ENCODE data around the gene SLC13A3.

The SLC13A3 gene

DNA sequence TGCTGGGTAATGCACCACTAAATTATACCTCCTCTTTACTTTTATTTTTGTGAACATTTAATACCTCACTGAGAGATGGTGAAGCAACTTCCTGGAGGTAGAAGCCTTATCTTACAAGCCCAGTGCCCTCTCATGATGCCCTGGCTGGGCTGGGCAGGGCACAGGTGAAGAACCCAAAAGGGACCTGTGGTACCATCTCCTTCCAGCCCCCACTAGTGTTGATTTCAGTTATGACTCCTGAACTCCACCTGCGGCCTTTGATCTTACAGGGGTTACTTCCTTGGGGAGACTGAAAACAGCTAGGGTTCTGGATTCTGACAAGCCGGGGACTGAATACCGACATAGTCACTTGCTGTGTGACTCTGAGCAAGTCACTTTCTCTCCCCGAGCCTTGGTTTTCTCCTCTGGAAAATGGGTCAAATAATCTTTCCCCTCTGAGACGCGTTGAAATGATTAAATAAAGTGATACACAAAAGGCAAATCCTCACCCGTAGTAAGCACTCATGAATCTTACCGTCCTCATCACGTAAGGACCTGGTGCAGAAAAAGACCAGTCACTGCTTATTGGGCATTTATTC lies 1.2 kb downstream of the SLC13A3 start:
- H3K9me3 ChIP-seq (ENCODE audit: low read depth, low read length), result no peaks in the 10 kb centered on the region
- H3K9ac ChIP-seq (ENCODE audit: insufficient read length), result no peak overlapping the region
- H3K4me3 ChIP-seq, result no peak overlapping the region
- DNase-seq (ENCODE audit: low read depth, low spot score), result no peak
- H3K27ac ChIP-seq, result no peak overlapping the region
- no peaks in the 10 kb centered on the region for H3K36me3 ChIP-seq (ENCODE audit: insufficient read depth, low read length)
- no peak for TF ChIP-seq FOXP2 (optimal IDR thresholded peaks at IDR 0.05; ENCODE audit: control extremely low read depth, extremely low read length, insufficient read depth)
- TF ChIP-seq EZH2 (IDR thresholded peaks at IDR 0.05), result no peak
- no peak for TF ChIP-seq POLR2AphosphoS5 (IDR thresholded peaks at IDR 0.05; ENCODE audit: borderline replicate concordance, low read depth, low read length)

DNA sequence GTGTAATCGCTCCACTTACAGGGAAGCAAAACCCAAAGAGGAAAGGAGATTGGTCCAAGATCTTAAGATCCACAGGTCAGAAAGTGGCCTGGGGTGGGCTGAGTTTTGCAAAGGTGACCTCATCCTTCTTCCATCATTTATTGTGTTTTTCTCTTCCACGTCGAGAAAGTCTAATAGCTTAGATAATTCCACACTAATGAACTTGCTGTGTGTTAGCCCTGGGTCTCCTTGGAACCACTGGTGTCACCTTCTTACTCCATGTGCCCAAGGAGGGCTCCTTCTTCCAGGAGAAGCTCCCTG lies 1.7 kb downstream of the SLC13A3 start:
- H3K36me3 ChIP-seq (ENCODE audit: insufficient read depth, low read length), result no peaks in the 10 kb centered on the region
- no peak overlapping the region for H3K9ac ChIP-seq (ENCODE audit: insufficient read length)
- TF ChIP-seq POLR2AphosphoS5 (IDR thresholded peaks at IDR 0.05; ENCODE audit: borderline replicate concordance, low read depth, low read length) (no peak), EZH2 (IDR thresholded peaks at IDR 0.05) (no peak), FOXP2 (optimal IDR thresholded peaks at IDR 0.05; ENCODE audit: control extremely low read depth, extremely low read length, insufficient read depth) (no peak)
- no peak overlapping the region for H3K27ac ChIP-seq
- no peaks in the 10 kb centered on the region for H3K9me3 ChIP-seq (ENCODE audit: low read depth, low read length)
- no peak overlapping the region for H3K4me3 ChIP-seq
- DNase-seq (ENCODE audit: low read depth, low spot score), result no peak

DNA sequence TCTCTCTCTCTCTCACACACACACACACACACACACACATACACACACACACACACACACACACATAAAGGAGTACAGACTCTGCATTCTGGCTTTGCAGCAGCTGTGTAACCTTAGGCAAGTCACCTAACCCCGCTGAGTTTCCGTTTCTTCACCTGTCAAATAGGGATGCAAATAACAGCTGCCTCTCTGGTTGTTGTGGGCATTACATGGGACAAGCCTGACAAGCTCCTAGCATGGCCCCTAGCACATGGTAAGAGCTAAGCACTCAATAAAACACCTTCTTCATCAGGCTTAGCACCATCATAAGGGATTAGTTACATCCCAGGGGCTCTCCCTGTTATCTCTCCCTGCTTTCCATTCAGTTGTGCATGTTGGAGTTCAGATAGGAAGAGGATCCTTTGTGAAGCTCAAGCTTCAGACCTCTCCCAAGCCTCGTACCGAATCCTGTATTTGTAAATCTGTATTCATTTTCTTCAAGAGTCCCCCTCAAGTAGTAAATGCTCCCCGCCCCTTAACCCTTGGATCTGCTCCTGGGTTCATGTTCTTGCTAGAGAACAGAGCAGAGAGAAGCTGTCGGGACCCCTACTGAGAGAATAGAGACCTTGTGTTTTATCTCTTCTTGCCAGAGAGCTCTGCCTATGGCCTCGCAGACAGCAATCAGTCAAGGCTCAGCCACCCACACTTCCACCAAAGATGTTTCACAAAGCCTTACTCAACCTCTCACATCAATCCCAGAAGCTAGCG lies 2.2 kb downstream of the SLC13A3 start:
- no peak for TF ChIP-seq POLR2AphosphoS5 (IDR thresholded peaks at IDR 0.05; ENCODE audit: borderline replicate concordance, low read depth, low read length)
- no peak for TF ChIP-seq EZH2 (IDR thresholded peaks at IDR 0.05)
- TF ChIP-seq FOXP2 (optimal IDR thresholded peaks at IDR 0.05; ENCODE audit: control extremely low read depth, extremely low read length, insufficient read depth), result no peak
- Histone ChIP-seq H3K4me3 (no peak overlapping the region), H3K36me3 (ENCODE audit: insufficient read depth, low read length) (no peaks in the 10 kb centered on the region), H3K9ac (ENCODE audit: insufficient read length) (no peak overlapping the region), H3K27ac (no peak overlapping the region), H3K9me3 (ENCODE audit: low read depth, low read length) (no peaks in the 10 kb centered on the region)
- DNase-seq (ENCODE audit: low read depth, low spot score), result no peak

DNA sequence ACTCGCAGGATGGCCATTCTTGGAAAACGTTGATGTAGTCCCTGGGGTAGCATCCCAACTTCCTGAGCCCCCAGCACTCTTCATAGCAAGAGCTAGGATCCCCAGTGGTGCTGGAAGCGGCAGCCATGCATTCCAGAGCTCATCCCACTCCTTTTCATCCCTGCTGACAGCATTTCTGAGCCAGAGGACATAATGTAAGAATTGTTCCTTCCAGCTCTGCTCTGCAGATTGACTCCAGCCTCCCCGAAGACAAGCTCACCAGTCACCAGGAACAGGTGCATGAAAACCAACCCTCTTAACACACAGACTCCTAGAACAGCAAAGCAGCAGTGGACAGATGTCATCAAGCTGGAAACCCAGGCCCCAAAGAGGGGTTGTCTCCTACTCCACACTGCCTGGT lies 3.8 kb downstream of the SLC13A3 start:
- Histone ChIP-seq H3K4me3 (no peak overlapping the region), H3K9ac (ENCODE audit: insufficient read length) (no peak overlapping the region), H3K9me3 (ENCODE audit: low read depth, low read length) (no peaks in the 10 kb centered on the region), H3K36me3 (ENCODE audit: insufficient read depth, low read length) (no peaks in the 10 kb centered on the region), H3K27ac (no peak overlapping the region)
- DNase-seq (ENCODE audit: low read depth, low spot score), result no peak
- TF ChIP-seq EZH2 (IDR thresholded peaks at IDR 0.05) (no peak), FOXP2 (optimal IDR thresholded peaks at IDR 0.05; ENCODE audit: control extremely low read depth, extremely low read length, insufficient read depth) (no peak), POLR2AphosphoS5 (IDR thresholded peaks at IDR 0.05; ENCODE audit: borderline replicate concordance, low read depth, low read length) (no peak)

DNA sequence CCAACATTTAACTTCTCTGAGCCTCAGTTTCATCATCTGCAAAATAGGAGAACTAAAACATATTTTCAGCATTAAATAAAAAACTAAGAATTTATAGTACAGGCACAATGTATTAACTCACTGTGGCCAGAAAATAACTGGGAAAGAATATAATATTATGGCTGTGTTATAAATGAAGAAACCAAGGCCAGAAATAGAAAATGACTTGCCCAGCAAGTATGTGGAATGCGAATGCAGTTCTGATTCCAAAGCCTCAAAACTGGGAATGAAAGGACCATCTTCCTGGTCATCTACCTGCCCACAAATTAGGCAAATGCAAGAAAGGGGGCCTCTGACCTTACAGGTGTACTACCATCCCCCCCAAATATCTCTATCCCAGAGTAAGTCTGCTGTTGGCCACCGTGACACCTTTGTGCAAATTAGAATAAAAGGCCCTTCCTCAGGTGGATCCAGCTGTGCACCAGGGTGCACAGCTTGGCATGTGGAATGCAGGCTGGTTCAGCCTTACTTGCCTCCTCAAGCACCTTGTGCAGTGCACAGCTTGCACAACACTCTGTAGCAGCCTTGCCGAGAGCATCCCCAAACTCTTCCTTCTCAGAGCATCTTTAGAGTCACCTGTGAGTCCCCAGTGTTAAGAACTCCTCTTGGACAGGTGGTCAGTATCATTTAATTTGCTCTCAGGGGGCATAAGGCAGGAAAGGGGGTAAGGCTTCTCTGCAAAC lies 4.4 kb downstream of the SLC13A3 start:
- Histone ChIP-seq H3K9ac (ENCODE audit: insufficient read length) (no peak overlapping the region), H3K27ac (no peak overlapping the region), H3K9me3 (ENCODE audit: low read depth, low read length) (no peaks in the 10 kb centered on the region), H3K36me3 (ENCODE audit: insufficient read depth, low read length) (no peaks in the 10 kb centered on the region), H3K4me3 (no peak overlapping the region)
- DNase-seq (ENCODE audit: low read depth, low spot score), result no peak
- no peak for TF ChIP-seq FOXP2 (optimal IDR thresholded peaks at IDR 0.05; ENCODE audit: control extremely low read depth, extremely low read length, insufficient read depth)
- TF ChIP-seq EZH2 (IDR thresholded peaks at IDR 0.05), result no peak

DNA sequence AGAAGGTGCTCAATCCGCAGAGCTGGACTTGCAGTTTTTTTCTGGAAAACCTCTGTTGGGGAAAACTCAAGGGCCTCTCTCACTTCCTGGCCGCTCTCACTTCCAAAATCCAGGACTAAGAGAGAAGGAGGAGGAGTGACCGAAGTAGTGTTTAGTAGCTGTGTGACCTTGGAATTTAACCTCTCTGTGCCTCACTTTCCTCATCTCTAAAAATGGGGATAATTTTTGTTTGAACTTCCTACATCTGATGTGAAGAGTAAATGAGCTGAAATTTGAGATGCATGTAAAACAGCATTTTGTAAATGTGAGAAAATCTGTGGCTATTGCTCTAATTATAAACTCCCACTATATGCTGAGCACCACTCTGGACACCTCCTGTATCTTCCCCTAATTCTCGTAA lies 5.1 kb downstream of the SLC13A3 start:
- TF ChIP-seq EZH2 (IDR thresholded peaks at IDR 0.05), result no peak
- TF ChIP-seq POLR2AphosphoS5 (IDR thresholded peaks at IDR 0.05; ENCODE audit: borderline replicate concordance, low read depth, low read length), result no peak
- TF ChIP-seq FOXP2 (optimal IDR thresholded peaks at IDR 0.05; ENCODE audit: control extremely low read depth, extremely low read length, insufficient read depth), result no peak
- H3K9ac ChIP-seq (ENCODE audit: insufficient read length), result no peak overlapping the region
- DNase-seq (ENCODE audit: low read depth, low spot score), result no peak
- H3K27ac ChIP-seq, result no peak overlapping the region
- no peak overlapping the region for H3K4me3 ChIP-seq
- H3K9me3 ChIP-seq (ENCODE audit: low read depth, low read length), result no peaks in the 10 kb centered on the region
- no peaks in the 10 kb centered on the region for H3K36me3 ChIP-seq (ENCODE audit: insufficient read depth, low read length)

DNA sequence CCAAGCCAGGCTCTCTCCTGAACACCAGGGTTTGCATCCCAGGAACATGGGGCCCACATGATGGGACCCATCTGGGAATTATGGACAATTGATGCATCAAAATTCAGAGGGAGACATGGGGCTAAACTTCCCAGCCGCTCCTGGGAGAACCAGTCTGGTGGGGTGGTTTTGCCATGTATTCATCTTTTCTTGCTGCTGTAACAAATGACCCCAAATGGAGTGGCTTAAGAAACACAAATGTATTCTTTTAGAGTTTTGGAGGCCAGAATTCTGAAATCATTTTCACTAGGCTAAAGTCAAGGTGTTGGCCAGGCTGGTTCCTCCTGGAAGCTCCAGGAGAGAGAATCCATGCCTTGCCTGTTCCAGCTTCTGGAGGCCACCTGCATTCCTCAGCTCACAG lies 6.5 kb downstream of the SLC13A3 start:
- Histone ChIP-seq H3K9ac (ENCODE audit: insufficient read length) (no peak overlapping the region), H3K4me3 (no peak overlapping the region), H3K9me3 (ENCODE audit: low read depth, low read length) (no peaks in the 10 kb centered on the region), H3K27ac (no peak overlapping the region), H3K36me3 (ENCODE audit: insufficient read depth, low read length) (no peaks in the 10 kb centered on the region)
- TF ChIP-seq EZH2 (IDR thresholded peaks at IDR 0.05), result no peak
- no peak for TF ChIP-seq POLR2AphosphoS5 (IDR thresholded peaks at IDR 0.05; ENCODE audit: borderline replicate concordance, low read depth, low read length)
- no peak for TF ChIP-seq FOXP2 (optimal IDR thresholded peaks at IDR 0.05; ENCODE audit: control extremely low read depth, extremely low read length, insufficient read depth)
- DNase-seq (ENCODE audit: low read depth, low spot score), result no peak

DNA sequence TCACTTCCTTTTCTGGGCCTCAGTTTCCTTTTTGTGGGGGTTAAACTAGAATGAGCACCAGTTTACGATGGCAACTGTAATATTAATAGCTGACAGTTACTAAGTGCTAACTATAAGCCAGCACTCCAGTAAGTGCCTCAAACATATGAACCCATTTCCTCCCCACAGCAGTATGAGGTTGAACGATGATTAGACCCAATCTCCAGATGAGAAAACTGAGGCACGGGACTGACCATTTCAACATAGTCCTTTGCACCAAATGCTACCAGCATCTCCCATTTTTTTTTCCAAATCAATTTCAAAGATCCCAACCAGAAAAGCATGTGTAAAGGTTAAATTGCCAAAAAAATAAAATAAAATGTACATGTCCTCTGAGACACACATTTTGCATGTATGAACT lies 7.1 kb downstream of the SLC13A3 start:
- TF ChIP-seq POLR2AphosphoS5 (IDR thresholded peaks at IDR 0.05; ENCODE audit: borderline replicate concordance, low read depth, low read length) (no peak), FOXP2 (optimal IDR thresholded peaks at IDR 0.05; ENCODE audit: control extremely low read depth, extremely low read length, insufficient read depth) (no peak), EZH2 (IDR thresholded peaks at IDR 0.05) (no peak)
- no peaks in the 10 kb centered on the region for H3K9me3 ChIP-seq (ENCODE audit: low read depth, low read length)
- no peak overlapping the region for H3K4me3 ChIP-seq
- H3K9ac ChIP-seq (ENCODE audit: insufficient read length), result no peak overlapping the region
- H3K36me3 ChIP-seq (ENCODE audit: insufficient read depth, low read length), result no peaks in the 10 kb centered on the region
- no peak overlapping the region for H3K27ac ChIP-seq
- DNase-seq (ENCODE audit: low read depth, low spot score), result no peak

Measured in SK-N-MC (cell line).